Measurements from ENCODE around the gene SMAD5. TPM values are rescaled to one million over a fixed set of nuclear protein-coding genes. Genes with fewer than 3 reads are reported as not detected.

The SMAD5 gene
- total and polyA plus RNA-seq, 2 of the 13 experiments (the other 11 are each of a cell fraction or from before 2014, with no cell fraction given), result 27.2 to 48.5 TPM

GRCh38 chr5:136094189-136094912 lies 38.3 kb upstream of the SMAD5 start (continued):
- TF ChIP-seq ZNF574 (CRISPR knock-in tag; IDR thresholded peaks at IDR 0.05) (peak; percentile 26; the same call in 1 of the 2 replicates), XRCC5 (optimal IDR thresholded peaks at IDR 0.05; ENCODE audit: low read length) (peak; percentile 39), KLF16 (CRISPR knock-in tag; IDR thresholded peaks at IDR 0.05) (peak in 1 of 2 experiments; percentile 17; a peak in 1 of 4 replicates), MIER3 (CRISPR knock-in tag; IDR thresholded peaks at IDR 0.05; ENCODE audit: borderline replicate concordance) (no peak), MAFF (IDR thresholded peaks at IDR 0.05; ENCODE audit: low read depth, low read length) (no peak), FOXP1 (IDR thresholded peaks at IDR 0.05) (no peak), FOXP1 (CRISPR knock-in tag; IDR thresholded peaks at IDR 0.05) (no peak), FOXP4 (CRISPR knock-in tag; IDR thresholded peaks at IDR 0.05) (peak; percentile 29; the same call in 1 of the 2 replicates), ZBTB7A (CRISPR knock-in tag; IDR thresholded peaks at IDR 0.05) (no peak), HMG20A (CRISPR knock-in tag; IDR thresholded peaks at IDR 0.05; ENCODE audit: borderline replicate concordance) (peak; percentile 53; the same call in 1 of the 2 replicates), ZFP62 (CRISPR knock-in tag; IDR thresholded peaks at IDR 0.05) (no peak), GFI1 (CRISPR knock-in tag; IDR thresholded peaks at IDR 0.05; ENCODE audit: borderline replicate concordance) (no peak), SRF (IDR thresholded peaks at IDR 0.05; ENCODE audit: low read depth, low read length) (0 out of 2 replicates have a peak, but pooled peaks have one; percentile 11), MAX (IDR thresholded peaks at IDR 0.05) (0 out of 2 replicates have a peak, but pooled peaks have one; percentile 36), RFX5 (IDR thresholded peaks at IDR 0.05; ENCODE audit: low read depth, low read length) (no peak), ZNF501 (CRISPR knock-in tag; IDR thresholded peaks at IDR 0.05) (0 out of 2 replicates have a peak, but pooled peaks have one; percentile 33), ARID5B (CRISPR knock-in tag; IDR thresholded peaks at IDR 0.05) (peak; percentile 77)

Data from HepG2 (cell line).